KG1 (cell line): ENCODE results near the gene BCKDHA.

ENCODE experiments used
- DNase-seq: peaks from one replicate; lab custom pipeline; 2025; lab: John Stamatoyannopoulos, UW

BCKDHA gene

DNA sequence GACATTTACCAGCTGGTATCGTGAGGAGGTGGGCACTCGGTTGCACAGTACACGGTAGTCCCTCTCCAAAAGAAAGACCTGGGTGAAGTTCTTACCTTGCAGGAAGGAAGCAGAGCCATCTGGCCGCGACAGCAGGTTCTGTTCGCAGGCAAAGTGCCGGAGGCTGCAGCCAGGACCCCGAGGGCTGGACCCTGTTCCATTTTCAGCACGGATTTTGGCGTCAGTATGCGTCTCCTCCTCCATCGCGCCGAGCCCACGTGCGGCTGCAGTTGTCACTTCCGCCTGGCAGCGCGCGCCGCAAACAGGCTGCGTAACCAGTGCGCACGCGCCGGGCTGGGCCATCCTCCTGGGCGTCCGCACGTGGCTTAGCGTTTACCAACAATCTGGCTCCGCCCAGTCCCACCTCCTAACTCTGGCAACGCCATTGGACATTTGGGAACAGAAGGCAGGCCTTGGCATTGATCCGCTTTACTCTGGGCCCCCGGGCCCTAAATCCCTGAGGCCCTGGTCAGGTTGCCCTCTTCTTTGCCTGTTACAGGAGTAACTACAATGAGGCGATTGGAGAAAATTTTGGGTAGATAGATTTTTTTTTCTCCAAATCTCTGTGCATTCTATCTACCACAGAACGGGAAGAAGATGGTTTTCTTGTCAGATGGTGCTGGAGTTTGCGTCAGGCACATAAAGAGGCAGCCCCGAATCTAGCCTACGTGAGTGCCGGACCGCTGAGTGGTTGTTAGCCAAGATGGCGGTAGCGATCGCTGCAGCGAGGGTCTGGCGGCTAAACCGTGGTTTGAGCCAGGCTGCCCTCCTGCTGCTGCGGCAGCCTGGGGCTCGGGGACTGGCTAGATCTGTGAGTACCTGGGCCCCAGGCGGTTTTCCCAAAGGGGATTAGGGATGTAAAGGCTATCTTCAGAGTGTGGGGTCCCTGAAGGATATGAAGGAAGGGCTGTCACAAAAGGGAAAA is at the start of gene BCKDHA, which contains the start of gene EXOSC5:
Gene BCKDHA, plus strand, starts transcription at position 733 of the 964 bp plus-strand sequence. Its CDS starts 10 bp downstream, at position 743.
Gene EXOSC5, minus strand, starts transcription at position 274 of the 964 bp plus-strand sequence. Its CDS starts 31 bp downstream, at position 243.
- peak; percentile 94 for DNase-seq

- DNase-seq: peak; percentile 55
Observed at GRCh38 chr19:41350735-41351338, 46.8 kb upstream of the BCKDHA start.

DNA sequence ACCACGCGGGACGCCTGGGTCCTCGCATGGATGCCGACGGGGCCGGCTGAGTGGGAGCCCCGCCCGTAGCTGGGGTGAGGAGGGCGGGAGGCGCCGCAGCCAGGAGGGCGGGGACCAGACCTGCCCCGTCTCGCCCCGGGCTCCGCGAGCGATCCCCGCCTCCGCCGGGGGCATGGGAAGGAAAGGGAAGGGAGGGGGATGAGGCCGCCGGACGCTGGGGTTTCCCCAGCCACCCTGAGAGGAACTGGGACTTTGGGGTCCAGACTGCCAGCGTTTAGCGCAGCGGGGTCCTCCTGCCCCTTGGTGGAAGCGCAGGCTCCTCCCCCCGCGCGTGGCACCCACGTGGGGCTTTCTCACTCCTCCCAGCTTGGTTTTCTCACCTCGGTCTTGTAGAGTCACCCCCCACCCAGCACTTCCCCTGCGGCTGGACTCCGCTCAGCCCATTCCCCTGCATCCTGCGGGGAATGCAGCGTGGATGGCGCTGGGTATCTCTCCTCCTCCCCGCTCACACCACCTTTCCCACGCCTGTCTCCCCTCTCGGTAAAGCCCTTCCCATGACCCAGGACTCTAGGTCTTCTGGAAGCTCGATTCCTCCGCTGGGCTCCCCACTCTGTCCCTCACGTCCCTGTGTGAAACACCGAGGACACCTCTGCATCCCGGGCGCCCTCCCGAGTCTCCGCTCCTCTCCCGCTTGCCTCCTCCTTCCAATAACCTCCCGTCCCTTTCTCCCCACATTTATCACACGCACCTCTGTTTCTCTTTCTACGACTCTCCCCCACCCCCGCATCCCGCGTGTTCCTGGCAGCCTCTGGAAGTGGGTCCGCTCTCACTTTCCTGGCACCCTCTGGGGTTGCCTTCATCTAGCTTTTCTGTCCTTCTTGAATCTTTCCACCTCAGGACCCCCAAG is 46.0 kb upstream of the BCKDHA start:
- peak; percentile 55 for DNase-seq

DNA sequence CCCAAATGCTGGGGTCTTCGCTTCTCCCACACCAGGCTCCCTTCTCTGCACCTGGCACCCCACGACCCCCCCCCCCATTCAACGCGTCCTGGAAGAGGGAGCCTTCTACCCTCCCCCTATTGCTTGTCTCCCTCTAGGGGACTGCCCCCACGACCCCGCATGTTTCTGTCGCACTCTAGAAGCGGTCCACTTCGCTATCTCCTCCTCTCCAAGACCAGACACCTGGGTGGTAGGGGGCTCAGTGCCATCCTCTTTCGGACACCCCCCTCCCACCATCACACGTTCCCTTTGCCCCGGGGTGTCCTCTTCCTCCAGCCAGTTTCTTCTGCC is 45.4 kb upstream of the BCKDHA start:
- no peak for DNase-seq

DNA sequence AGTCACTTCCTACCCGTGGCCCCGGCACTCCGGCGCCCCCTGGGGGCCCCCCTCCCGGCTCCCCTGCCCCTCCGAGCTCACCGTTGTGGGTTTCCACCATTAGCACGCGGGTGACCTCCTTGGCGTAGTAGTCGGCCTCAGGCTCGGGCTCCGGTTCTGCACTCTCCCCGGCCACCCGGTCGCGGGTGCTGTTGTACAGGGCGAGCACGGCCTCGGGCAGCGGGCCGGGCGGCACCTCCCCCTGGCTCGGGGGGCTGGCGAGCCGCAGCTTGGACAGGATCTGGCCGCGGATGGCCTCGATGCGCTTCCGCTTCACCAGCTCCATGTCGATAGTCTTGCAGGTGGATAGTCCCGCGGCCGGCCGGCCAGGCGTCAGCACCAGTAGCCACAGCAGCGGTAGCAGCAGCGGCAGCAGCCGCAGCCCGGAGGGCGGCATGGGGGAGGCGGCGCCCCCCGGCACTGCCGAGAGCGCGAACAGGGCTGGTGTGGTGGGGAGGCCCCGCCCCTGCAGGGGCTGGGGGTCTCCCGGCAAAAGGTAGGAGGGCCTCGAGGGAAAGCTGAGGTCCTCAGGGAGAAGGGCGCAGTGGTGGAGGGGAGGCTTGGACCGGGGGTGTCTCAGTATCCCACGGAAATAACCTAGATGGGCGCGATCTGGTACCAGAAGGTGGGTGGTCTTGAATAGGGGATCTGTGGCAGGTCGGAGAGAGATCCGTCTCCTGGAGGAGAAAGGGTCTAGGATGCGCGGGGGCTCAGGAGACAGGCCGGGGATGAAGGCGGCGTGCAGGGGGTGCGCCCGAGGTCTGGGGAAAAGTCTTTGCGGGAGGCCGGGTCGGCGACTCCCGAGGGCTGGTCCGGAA is 44.8 kb upstream of the BCKDHA start:
- peak; percentile 55 for DNase-seq

- peak; percentile 64 for DNase-seq
Observed at GRCh38 chr19:41353466-41354342, 43.9 kb upstream of the BCKDHA start, which contains the start of gene TGFB1. TSS of gene TGFB1 (minus strand) at chr19:41353922. CDS start at chr19:41353044, 878 bp downstream.

GRCh38 chr19:41354343-41354953 is 43.2 kb upstream of the BCKDHA start:
- no peak for DNase-seq

DNA sequence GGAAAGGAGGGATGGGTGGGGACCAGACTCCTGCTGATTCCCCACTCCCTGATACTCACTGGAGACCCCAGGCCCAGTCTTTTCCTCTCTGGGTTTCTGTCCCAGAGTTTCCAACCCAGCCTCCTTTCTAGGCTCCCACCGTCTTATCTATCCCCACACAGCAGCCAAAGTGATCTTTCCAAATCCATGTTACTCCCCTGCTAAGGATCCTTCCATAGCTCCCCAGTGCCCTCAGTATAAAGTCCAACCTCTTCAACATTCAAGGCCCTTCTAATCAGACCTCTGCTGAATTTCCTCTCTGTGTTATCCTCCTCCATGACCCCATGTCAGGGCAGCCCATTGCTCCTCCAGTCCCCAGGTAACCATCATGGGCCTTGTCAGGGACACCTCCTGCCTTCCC is 42.6 kb upstream of the BCKDHA start:
- DNase-seq: no peak

DNA sequence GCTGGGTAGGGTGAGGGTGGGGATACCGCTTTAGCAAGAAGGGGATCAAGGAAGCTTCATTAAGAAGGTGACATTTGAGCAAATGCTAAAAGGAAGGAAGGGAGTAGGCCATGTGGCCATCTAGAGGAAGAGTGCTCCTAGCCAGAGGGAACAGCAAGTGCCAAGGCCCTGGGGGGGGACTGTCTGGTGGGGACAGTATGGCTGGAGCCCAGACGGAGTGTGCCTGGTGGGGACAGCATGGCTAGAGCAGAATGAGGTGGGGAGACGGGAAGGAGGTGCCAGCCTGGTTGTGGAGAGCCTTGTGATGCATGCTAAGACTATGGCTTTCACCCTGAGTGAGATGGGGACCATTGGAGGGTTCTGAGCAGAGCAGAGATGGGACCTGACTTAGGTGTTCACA is 41.8 kb upstream of the BCKDHA start:
- no peak for DNase-seq

GRCh38 chr19:41356984-41357739 is 40.5 kb upstream of the BCKDHA start:
- no peak for DNase-seq

- DNase-seq: no peak
Observed at GRCh38 chr19:41357746-41358145, 39.9 kb upstream of the BCKDHA start.

DNA sequence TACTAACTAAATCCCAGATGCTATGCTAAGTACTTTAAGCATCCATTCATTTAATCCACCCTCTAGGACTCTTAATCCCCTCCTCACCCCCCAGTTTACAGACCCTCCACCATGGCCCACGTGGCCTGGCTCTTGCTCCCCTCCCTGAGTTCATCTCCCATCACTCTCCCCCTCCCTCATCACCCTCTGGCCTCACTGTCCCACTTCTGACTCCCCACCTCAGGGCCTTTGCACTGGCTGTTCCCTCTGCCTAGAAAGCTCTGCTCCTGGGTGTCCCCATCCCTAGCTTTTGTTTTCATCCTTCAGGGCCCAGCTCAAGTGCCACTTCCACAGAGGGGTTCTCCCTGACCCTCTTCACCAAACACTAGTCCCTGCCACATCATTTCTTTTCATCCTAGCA is 37.9 kb upstream of the BCKDHA start:
- DNase-seq: no peak

- DNase-seq: no peak
Observed at GRCh38 chr19:41362143-41362847, 35.3 kb upstream of the BCKDHA start.

DNA sequence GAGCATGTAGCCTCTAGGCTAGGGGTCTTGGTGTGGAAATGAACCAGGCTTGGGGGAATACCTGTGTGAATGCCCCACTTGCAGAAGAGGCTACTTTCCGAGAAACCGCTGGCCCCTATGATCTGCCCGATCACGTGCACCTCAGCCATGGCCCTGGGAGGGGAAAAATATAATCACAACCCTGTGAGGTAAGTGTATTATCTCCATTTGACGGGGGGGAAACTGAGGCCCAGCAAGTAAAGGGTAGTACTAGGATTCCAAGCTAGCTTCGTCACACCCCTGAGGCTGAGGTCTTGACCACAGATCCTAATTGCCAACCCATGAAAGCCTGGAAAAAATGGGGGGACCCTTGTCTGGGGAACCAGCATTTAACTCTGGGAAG is 34.3 kb upstream of the BCKDHA start:
- DNase-seq: no peak

DNA sequence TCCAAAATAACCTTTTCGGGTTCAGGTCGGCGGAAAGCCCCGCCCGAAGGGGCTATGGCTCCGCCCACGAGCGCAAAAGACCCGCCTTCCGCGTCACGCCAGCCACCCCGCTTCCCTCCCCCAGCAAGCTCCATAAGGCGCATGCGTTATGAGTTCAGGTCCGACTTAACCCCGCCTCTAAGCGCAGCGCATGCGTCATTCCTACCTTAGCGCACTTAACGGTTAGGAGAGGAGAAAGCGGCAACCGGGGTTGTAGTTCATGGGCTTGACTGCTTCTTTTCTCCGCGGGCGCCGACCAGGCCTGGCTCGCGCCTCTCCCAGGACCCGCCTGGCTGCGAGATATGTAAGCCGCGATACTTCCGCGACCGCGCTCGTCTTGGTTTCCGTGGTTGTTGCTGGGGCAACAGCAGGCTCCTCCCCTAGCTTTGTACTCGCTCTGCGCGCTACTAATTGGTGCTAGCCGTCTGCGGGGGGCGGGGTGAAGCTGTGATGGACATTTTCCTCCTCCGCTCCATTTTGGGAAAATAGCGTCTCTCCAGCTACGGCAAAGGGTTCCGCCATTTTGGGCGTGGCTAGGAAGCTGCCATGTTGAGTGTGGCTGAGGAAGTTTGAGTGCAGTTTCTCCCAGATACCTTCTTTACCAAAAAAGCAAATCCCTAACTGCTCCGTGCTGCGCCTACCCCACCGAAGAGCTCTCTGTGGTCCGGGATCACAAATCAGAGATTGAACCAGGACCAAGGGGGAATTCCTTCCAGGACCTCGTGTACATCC is 33.7 kb upstream of the BCKDHA start, which contains the start of gene B9D2:
Gene B9D2, minus strand, starts transcription at position 397 of the 771 bp plus-strand sequence. CDS start 630 bp downstream, outside the sequence.
- peak; percentile 91 for DNase-seq

- DNase-seq: no peak
Observed at GRCh38 chr19:41364524-41365391, 32.9 kb upstream of the BCKDHA start.
